Breast epithelium (tissue), 4 donors: Measurements from ENCODE around the gene MCM5. TPM values are rescaled to one million over a fixed set of nuclear protein-coding genes. Genes with fewer than 3 reads are reported as not detected.

Experiments
- DNase-seq, 2 donors: peaks; one replicate each; pipeline ENCODE4 v3.0.0-alpha.2; 2019; ENCODE audit warnings: low spot score in 2 of 2
- H3K27ac ChIP-seq, 2 donors: fragments of 200-600 bp; sonication (generic) in 1 of 2; one replicate each; pipeline ENCODE4 v1.5.1; 2016 to 2019; ENCODE audit warnings: mild to moderate bottlenecking in 1 of 2
- H3K27me3 ChIP-seq, 2 donors: fragments of 200-600 bp; sonication (generic) in 1 of 2; one replicate each; pipeline versions ENCODE4 v1.5.1 to v1.6.0; 2017 to 2019; ENCODE audit warnings: control low read depth in 1 of 2, mild to moderate bottlenecking in 1 of 2
- H3K36me3 ChIP-seq: fragments of 200-600 bp; one replicate; pipeline ENCODE4 v1.5.1; 2019
- H3K4me1 ChIP-seq, 2 donors: fragments of 200-600 bp; sonication (generic); one replicate each; pipeline ENCODE4 v1.5.1; 2016 to 2019; ENCODE audit warnings: control low read depth in 1 of 2
- H3K4me3 ChIP-seq, 3 donors: fragments of 200-600 bp; sonication (generic); 1 replicate in 2 of 3; 2 replicates in 1 of 3; pipeline ENCODE4 v1.5.1; 2016 to 2019; ENCODE audit warnings: mild to moderate bottlenecking in 3 of 3, moderate library complexity in 2 of 3
- H3K9me3 ChIP-seq, 2 donors: fragments of 200-600 bp; sonication (generic) in 1 of 2; one replicate each; pipeline ENCODE4 v1.5.1; 2016 to 2019; ENCODE audit warnings: control low read depth in 1 of 2
- CTCF ChIP-seq, 3 donors: fragments of 450-650 bp; IDR thresholded peaks; one replicate each; pipeline ENCODE4 v1.5.1; 2016 to 2017; ENCODE audit warnings: antibody characterized with exemption in 3 of 3, mild to moderate bottlenecking in 3 of 3, moderate library complexity in 3 of 3
- POLR2A ChIP-seq: fragments of 450-650 bp; IDR thresholded peaks from one replicate; pipeline ENCODE4 v1.6.1; 2016; ENCODE audit warnings: antibody characterized with exemption, mild to moderate bottlenecking, moderate library complexity
- POLR2AphosphoS5 ChIP-seq, 3 donors: sonication (generic); formaldehyde crosslinking; IDR thresholded peaks; one replicate each; pipeline ENCODE4 v1.6.1; 2017; ENCODE audit warnings: antibody characterized with exemption in 3 of 3
- intact Hi-C: fragments of 100-400 bp; cut with DNase I; formaldehyde crosslinking; loops from one replicate; pipeline ENCODE4 v1.15.1; 2023; ENCODE audit warnings: low total_unique reads
- total RNA-seq, 3 donors: library from RNA; depleted of rRNA; stranded (reverse); fragments of >200 nt; gene quantifications; one replicate each; pipeline ENCODE4 v1.1.0, GENCODE V29; 2016

MCM5 gene
- total RNA-seq, 3 donors from 2014 or later = 16.4 to 23.3 (median 16.8) TPM

GRCh38 chr22:35407362-35407761 lies 7.4 kb downstream of the MCM5 start:
- DNase-seq = no peak
- intact Hi-C loops = no loop called here
- TF ChIP-seq CTCF (IDR thresholded peaks at IDR 0.05) (no peak), POLR2A (no peak), POLR2AphosphoS5 (IDR thresholded peaks at IDR 0.05) (no peak)

GRCh38 chr22:35409783-35410662 lies 10.1 kb downstream of the MCM5 start:
- H3K4me3 ChIP-seq = no peak overlapping the region
- H3K9me3 ChIP-seq = no peaks in the 10 kb centered on the region
- H3K27me3 ChIP-seq = no peaks in the 10 kb centered on the region
- peak overlapping the region in 1 of 2 donors; percentile 32 for H3K27ac ChIP-seq
- intact Hi-C loops = no loop called here
- TF ChIP-seq POLR2AphosphoS5 (IDR thresholded peaks at IDR 0.05) = no peak
- no peak for TF ChIP-seq CTCF (IDR thresholded peaks at IDR 0.05)
- TF ChIP-seq POLR2A = no peak
- H3K4me1 ChIP-seq = no peaks in the 10 kb centered on the region
- peaks cover 3% of the 10 kb centered on the region for H3K36me3 ChIP-seq
- no peak for DNase-seq

More at GRCh38 chr22:35407362-35407761, 7.4 kb downstream of the MCM5 start:
- no peaks in the 10 kb centered on the region for H3K27me3 ChIP-seq
- peaks cover 3% of the 10 kb centered on the region for H3K36me3 ChIP-seq
- no peaks in the 10 kb centered on the region for H3K9me3 ChIP-seq
- no peaks in the 10 kb centered on the region for H3K4me1 ChIP-seq
- H3K27ac ChIP-seq = no peak overlapping the region
- no peak overlapping the region for H3K4me3 ChIP-seq

GRCh38 chr22:35410663-35411034 lies 10.7 kb downstream of the MCM5 start:
- Histone ChIP-seq H3K36me3 (peaks cover 3% of the 10 kb centered on the region), H3K4me1 (no peaks in the 10 kb centered on the region), H3K27me3 (no peaks in the 10 kb centered on the region), H3K27ac (peak overlapping the region in 1 of 2 donors; percentile 32), H3K4me3 (no peak overlapping the region), H3K9me3 (no peaks in the 10 kb centered on the region)
- no peak for DNase-seq
- intact Hi-C loops = no loop called here
- no peak for TF ChIP-seq CTCF (IDR thresholded peaks at IDR 0.05)
- TF ChIP-seq POLR2AphosphoS5 (IDR thresholded peaks at IDR 0.05) = no peak
- no peak for TF ChIP-seq POLR2A

DNA sequence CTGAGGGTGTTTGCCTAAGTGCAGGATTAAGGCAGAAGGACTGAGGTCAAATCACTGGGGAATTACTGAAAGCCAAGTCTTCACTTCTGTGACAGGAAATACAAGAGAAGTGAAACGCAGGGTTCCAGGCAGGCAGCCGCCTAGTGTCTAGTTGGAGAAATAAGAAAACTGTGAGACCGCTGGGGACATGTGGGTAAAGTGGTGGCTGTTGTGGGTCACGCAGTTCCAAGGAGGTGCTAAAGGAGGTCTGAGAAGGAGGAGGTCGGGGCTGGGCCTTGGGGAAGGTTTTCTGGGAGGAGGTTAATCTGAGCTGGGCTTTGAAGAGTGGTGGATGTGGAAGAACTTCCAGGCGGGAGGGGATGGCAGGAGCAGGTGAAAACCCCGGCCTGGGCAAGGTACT lies 11.2 kb downstream of the MCM5 start:
- Histone ChIP-seq H3K4me3 (no peak overlapping the region), H3K36me3 (peaks cover 3% of the 10 kb centered on the region), H3K4me1 (no peaks in the 10 kb centered on the region), H3K27ac (no peak overlapping the region), H3K27me3 (no peaks in the 10 kb centered on the region), H3K9me3 (no peaks in the 10 kb centered on the region)
- no peak for DNase-seq
- TF ChIP-seq POLR2AphosphoS5 (IDR thresholded peaks at IDR 0.05) = no peak
- TF ChIP-seq POLR2A = no peak
- no peak for TF ChIP-seq CTCF (IDR thresholded peaks at IDR 0.05)
- intact Hi-C loops = no loop called here

DNA sequence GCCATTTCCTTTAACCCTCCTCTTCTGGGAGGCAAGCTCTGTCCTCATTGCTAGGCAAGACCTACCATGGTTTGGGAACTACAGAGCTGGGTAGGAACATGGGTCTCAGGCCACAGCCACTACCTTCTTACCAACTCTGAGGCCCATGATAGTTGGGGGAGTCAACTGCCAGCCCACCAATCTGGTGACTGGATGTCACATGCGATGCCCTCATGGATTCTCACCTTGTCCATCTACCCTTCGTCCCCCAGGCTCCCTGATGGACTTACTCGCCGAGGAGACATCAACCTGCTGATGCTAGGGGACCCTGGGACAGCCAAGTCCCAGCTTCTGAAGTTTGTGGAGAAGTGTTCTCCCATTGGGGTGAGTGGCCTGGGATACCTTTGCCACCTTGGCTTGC lies 13.7 kb downstream of the MCM5 start:
- Histone ChIP-seq H3K4me3 (no peak overlapping the region), H3K27ac (no peak overlapping the region), H3K27me3 (no peaks in the 10 kb centered on the region), H3K9me3 (no peaks in the 10 kb centered on the region), H3K36me3 (peaks cover 9% of the 10 kb centered on the region), H3K4me1 (no peaks in the 10 kb centered on the region)
- no peak for DNase-seq
- intact Hi-C loops = no loop called here
- no peak for TF ChIP-seq POLR2A
- TF ChIP-seq POLR2AphosphoS5 (IDR thresholded peaks at IDR 0.05) = no peak
- no peak for TF ChIP-seq CTCF (IDR thresholded peaks at IDR 0.05)
